GM23338 (cell line): Measurements from ENCODE around the gene GALNT7. TPM values are rescaled to one million over a fixed set of nuclear protein-coding genes. Genes with fewer than 3 reads are reported as not detected.

ENCODE experiments used
- ATAC-seq: fragments of 200-7000 bp; cut with Tn5 transposase; 3 replicates; pipeline ENCODE4 v1.9.1; 2020
- DNase-seq: peaks from one replicate; pipeline ENCODE4 v3.0.0-alpha.2; 2015; ENCODE audit warnings: low spot score
- H2AFZ ChIP-seq: fragments of 200-600 bp; sonication (generic); 2 replicates; pipeline ENCODE4 v1.8.0; 2016; ENCODE audit warnings: antibody characterized with exemption, mild to moderate bottlenecking, moderate library complexity
- H3F3A ChIP-seq: fragments of 200-600 bp; sonication (generic); replicated peaks from 2 replicates; pipeline ENCODE4 v1.8.0; 2017; ENCODE audit warnings: antibody characterized with exemption, mixed run types, low read depth
- H3K27ac ChIP-seq: fragments of 200-600 bp; sonication (generic); 2 replicates; pipeline ENCODE4 v1.6.1; 2016; ENCODE audit warnings: low read depth
- H3K27me3 ChIP-seq: fragments of 200-600 bp; sonication (generic); 2 replicates; pipeline ENCODE4 v1.8.0; 2016; ENCODE audit warnings: mild to moderate bottlenecking, mixed run types, moderate library complexity; ENCODE audit not compliant: insufficient read depth
- H3K36me3 ChIP-seq: fragments of 200-600 bp; sonication (generic); 2 replicates; pipeline ENCODE4 v1.8.0; 2016; ENCODE audit warnings: mild to moderate bottlenecking; ENCODE audit not compliant: insufficient read depth
- H3K4me1 ChIP-seq: fragments of 200-600 bp; sonication (generic); 2 replicates; pipeline ENCODE4 v1.8.0; 2016; ENCODE audit warnings: mild to moderate bottlenecking, moderate library complexity; ENCODE audit not compliant: insufficient read depth
- H3K4me2 ChIP-seq: fragments of 200-600 bp; sonication (generic); 2 replicates; pipeline ENCODE4 v1.7.1; 2017; ENCODE audit warnings: mixed run types
- H3K4me3 ChIP-seq: fragments of 200-600 bp; sonication (generic); 2 replicates; pipeline ENCODE4 v1.6.1; 2016; ENCODE audit warnings: mixed run types
- H3K79me2 ChIP-seq: fragments of 200-600 bp; sonication (generic); replicated peaks from 2 replicates; pipeline ENCODE4 v1.8.0; 2017; ENCODE audit warnings: mild to moderate bottlenecking; ENCODE audit not compliant: insufficient read depth
- H3K9me2 ChIP-seq: fragments of 200-600 bp; sonication (generic); 2 replicates; pipeline ENCODE4 v1.8.0; 2017; ENCODE audit not compliant: insufficient read depth
- H4K20me1 ChIP-seq: fragments of 200-600 bp; sonication (generic); replicated peaks from 2 replicates; pipeline ENCODE4 v1.8.0; 2017; ENCODE audit warnings: mild to moderate bottlenecking; ENCODE audit not compliant: insufficient read depth
- H3K27ac Mint-ChIP-seq: 2 replicates; pipeline ENCODE4 v1.8.0; 2020; ENCODE audit warnings: inconsistent platforms, mild to moderate bottlenecking, moderate library complexity, mixed read lengths
- H3K27me3 Mint-ChIP-seq: 3 replicates; pipeline ENCODE4 v1.8.0; 2022; ENCODE audit warnings: low read depth, mild to moderate bottlenecking, moderate library complexity, mixed read lengths, inconsistent platforms; ENCODE audit not compliant: insufficient read depth, poor library complexity
- H3K36me3 Mint-ChIP-seq: 3 replicates; pipeline ENCODE4 v1.8.0; 2021; ENCODE audit warnings: low read depth, mild to moderate bottlenecking, inconsistent platforms, moderate library complexity, mixed read lengths
- H3K4me1 Mint-ChIP-seq: 3 replicates; pipeline ENCODE4 v1.8.0; 2020; ENCODE audit warnings: mild to moderate bottlenecking, inconsistent platforms, mixed read lengths
- H3K4me3 Mint-ChIP-seq: 3 replicates; pipeline ENCODE4 v1.8.0; 2021; ENCODE audit warnings: moderate library complexity, mild to moderate bottlenecking, inconsistent platforms, mixed read lengths
- H3K9me3 Mint-ChIP-seq: 3 replicates; pipeline ENCODE4 v1.8.0; 2020; ENCODE audit warnings: moderate library complexity, mild to moderate bottlenecking, inconsistent platforms, mixed read lengths
- CREB1 ChIP-seq: fragments of 250-450 bp; sonication (Bioruptor Pico); IDR thresholded peaks from 2 replicates; pipeline ENCODE4 v1.5.0; 2020; ENCODE audit warnings: low read depth, mild to moderate bottlenecking, moderate library complexity
- CTCF ChIP-seq, 2 experiments: fragments of 200-600 bp in 1 of 2; sonication (generic) in 1 of 2; conservative IDR thresholded peaks; 2 replicates each; pipeline versions ENCODE4 v1.5.1 to v1.6.1; 2016 to 2017; ENCODE audit warnings: antibody characterized with exemption in 2 of 2, low read depth in 2 of 2, mild to moderate bottlenecking in 2 of 2, moderate library complexity in 1 of 2
- ETS1 ChIP-seq: IDR thresholded peaks from 2 replicates; pipeline ENCODE4 v1.6.1; 2016; ENCODE audit warnings: antibody characterized with exemption
- EZH2 ChIP-seq: fragments of 200-600 bp; sonication (generic); IDR thresholded peaks from one replicate; pipeline ENCODE4 v1.8.0; 2017; ENCODE audit warnings: antibody characterized with exemption, mild to moderate bottlenecking, low read depth; ENCODE audit not compliant: unreplicated experiment
- EZH2phosphoT487 ChIP-seq: fragments of 200-600 bp; sonication (generic); IDR thresholded peaks from one replicate; pipeline ENCODE4 v1.8.1; 2018; ENCODE audit warnings: antibody characterized with exemption; ENCODE audit not compliant: unreplicated experiment
- JUNB ChIP-seq: IDR thresholded peaks from one replicate; pipeline ENCODE4 v1.6.1; 2016; ENCODE audit warnings: antibody characterized with exemption; ENCODE audit not compliant: unreplicated experiment
- NANOG ChIP-seq: IDR thresholded peaks from 2 replicates; pipeline ENCODE4 v1.6.1; 2016; ENCODE audit warnings: antibody characterized with exemption, borderline replicate concordance
- POLR2AphosphoS5 ChIP-seq: IDR thresholded peaks from 2 replicates; pipeline ENCODE4 v1.6.1; 2016; ENCODE audit warnings: antibody characterized with exemption, low read depth
- REST ChIP-seq: IDR thresholded peaks from one replicate; pipeline ENCODE4 v1.6.1; 2018; ENCODE audit warnings: antibody characterized with exemption; ENCODE audit not compliant: unreplicated experiment
- STAT1 ChIP-seq: IDR thresholded peaks from one replicate; pipeline ENCODE4 v1.6.1; 2016; ENCODE audit warnings: antibody characterized with exemption; ENCODE audit not compliant: unreplicated experiment
- ZNF114 ChIP-seq: fragments of 250-450 bp; sonication (Bioruptor Pico); IDR thresholded peaks from 2 replicates; pipeline ENCODE4 v1.5.0; 2020; ENCODE audit warnings: mild to moderate bottlenecking, moderate library complexity
- ZNF331 ChIP-seq: fragments of 250-450 bp; sonication (Bioruptor Pico); IDR thresholded peaks from 2 replicates; pipeline ENCODE4 v1.5.0; 2020; ENCODE audit warnings: low read depth, mild to moderate bottlenecking, moderate library complexity
- polyA plus RNA-seq: library from polyadenylated mRNA; unstranded; fragments of >200 nt; fragmentation: Nextera tagmentation; extraction: Ambion mirVana; gene quantifications from 2 replicates; pipeline ENCODE4 v1.2.1, GENCODE V29; 2016
- total RNA-seq: library from RNA; depleted of rRNA; stranded (reverse); fragments of >200 nt; shearing (Covaris generic); gene quantifications from 2 replicates; pipeline ENCODE4 v1.2.3, GENCODE V29; 2014

GALNT7 gene
- total and polyA plus RNA-seq, 2 experiments from 2014 or later = 31.8 to 72.2 TPM

DNA sequence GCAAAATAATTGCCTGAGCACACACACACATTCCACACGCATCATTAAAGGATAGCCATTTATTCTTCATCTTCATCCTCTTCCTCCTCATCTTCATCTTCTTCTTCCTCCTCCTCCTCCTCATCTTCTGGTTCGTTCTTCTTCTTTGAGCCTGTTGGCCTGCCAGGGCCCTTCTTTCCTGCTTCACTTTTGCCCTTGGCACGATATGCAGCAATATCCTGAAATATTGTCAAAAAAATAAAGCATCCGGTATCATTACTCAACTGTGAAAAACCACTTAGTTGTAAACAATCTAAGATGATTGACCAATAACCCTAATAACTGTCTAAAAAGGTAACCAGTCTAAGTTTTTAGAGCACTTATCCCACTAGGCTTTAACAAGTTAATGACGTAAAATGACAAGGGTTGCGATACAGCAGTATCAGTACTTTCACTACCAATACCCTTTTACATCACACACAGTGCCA lies 163.4 kb downstream of the GALNT7 start (continued):
- TF ChIP-seq POLR2AphosphoS5 (no peak), NANOG (no peak), ZNF114 (no peak), EZH2phosphoT487 (no peak), EZH2 (no peak)

- no peak for ATAC-seq
- no peak for TF ChIP-seq POLR2AphosphoS5
- no peak for TF ChIP-seq STAT1
- no peak for TF ChIP-seq EZH2phosphoT487
- no peak for TF ChIP-seq EZH2
- no peak for TF ChIP-seq JUNB
- TF ChIP-seq ETS1 = no peak; the same call in 1 of the 2 replicates
- no peak for TF ChIP-seq ZNF114
- no peak for TF ChIP-seq NANOG
- no peak for TF ChIP-seq CREB1
- TF ChIP-seq REST = no peak
- no peak for TF ChIP-seq CTCF (conservative IDR thresholded peaks at IDR 0.05; ENCODE audit: low read depth in 2 of 2)
- no peak for TF ChIP-seq ZNF331 (CRISPR knock-in tag)
Observed at GRCh38 chr4:173332963-173333657, 164.5 kb downstream of the GALNT7 start.

More at GRCh38 chr4:173332963-173333657, 164.5 kb downstream of the GALNT7 start:
- Histone ChIP-seq H2AFZ (no peak overlapping the region), H3K79me2 (peaks cover 15% of the 10 kb centered on the region), H3K9me2 (no peaks in the 10 kb centered on the region), H3K4me1 (peaks cover 11% of the 10 kb centered on the region), H3K36me3 (peaks cover 32% of the 10 kb centered on the region; the same call in 1 of the 2 replicates), H3K4me2 (peak overlapping the region; percentile 90), H3K4me3 (peak overlapping the region; percentile 84), H3K27me3 (peaks cover 11% of the 10 kb centered on the region; the same call in 1 of the 2 replicates), H3K27ac (no peak overlapping the region), H4K20me1 (peaks cover 11% of the 10 kb centered on the region; the same call in 1 of the 2 replicates), H3F3A (no peaks in the 10 kb centered on the region)
- Mint-ChIP-seq H3K27ac (peak overlapping the region; percentile 98), H3K4me1 (peaks cover 28% of the 10 kb centered on the region), H3K4me3 (peak overlapping the region; percentile 97), H3K36me3 (peaks cover 55% of the 10 kb centered on the region), H3K27me3 (peaks cover 24% of the 10 kb centered on the region), H3K9me3 (0 out of 3 replicates have a peak, but pooled peaks cover 3% of the 10 kb centered on the region)
- no peak for DNase-seq
